GM21717 (cell line): ENCODE data around the gene PDGFRB.

Experiments used
- ATAC-seq: cut with Tn5 transposase; IDR thresholded peaks from one replicate; pipeline ENCODE4 v1.9.1; 2021; ENCODE audit warnings: mild to moderate bottlenecking, moderate library complexity; ENCODE audit not compliant: unreplicated experiment

The PDGFRB gene

GRCh38 chr5:150155258-150156026 lies at the start of gene PDGFRB:
PDGFRB (minus strand) TSS chr5:150155845; CDS start chr5:150137047, 18,798 bp downstream.
- no peak for ATAC-seq

GRCh38 chr5:150204590-150204960 lies 48.9 kb upstream of the PDGFRB start:
- no peak for ATAC-seq

- no peak for ATAC-seq
Measured at GRCh38 chr5:150203832-150204589, 48.4 kb upstream of the PDGFRB start.

- no peak for ATAC-seq
Measured at GRCh38 chr5:150202501-150202900, 46.9 kb upstream of the PDGFRB start.

GRCh38 chr5:150197476-150197875 lies 41.8 kb upstream of the PDGFRB start:
- ATAC-seq = no peak

GRCh38 chr5:150196986-150197385 lies 41.3 kb upstream of the PDGFRB start:
- no peak for ATAC-seq

- no peak for ATAC-seq
Measured at GRCh38 chr5:150196514-150196913, 40.9 kb upstream of the PDGFRB start.

- no peak for ATAC-seq
Measured at GRCh38 chr5:150195736-150196485, 40.3 kb upstream of the PDGFRB start.

GRCh38 chr5:150192462-150192861 lies 36.8 kb upstream of the PDGFRB start:
- ATAC-seq = no peak

- no peak for ATAC-seq
Measured at GRCh38 chr5:150190987-150191386, 35.3 kb upstream of the PDGFRB start.

GRCh38 chr5:150190503-150190979 lies 34.9 kb upstream of the PDGFRB start:
- ATAC-seq = no peak

GRCh38 chr5:150189728-150190502 lies 34.3 kb upstream of the PDGFRB start, which contains the start of gene SLC6A7:
SLC6A7 (plus strand) TSS chr5:150190062; CDS start chr5:150190328, 266 bp downstream.
- ATAC-seq = no peak

GRCh38 chr5:150189326-150189725 lies 33.7 kb upstream of the PDGFRB start:
- ATAC-seq = no peak

- no peak for ATAC-seq
Measured at GRCh38 chr5:150188146-150188842, 32.6 kb upstream of the PDGFRB start.

GRCh38 chr5:150186897-150187296 lies 31.3 kb upstream of the PDGFRB start:
- no peak for ATAC-seq

GRCh38 chr5:150186137-150186536 lies 30.5 kb upstream of the PDGFRB start:
- no peak for ATAC-seq

- ATAC-seq = no peak
Measured at GRCh38 chr5:150184990-150185912, 29.6 kb upstream of the PDGFRB start.

GRCh38 chr5:150184006-150184405 lies 28.4 kb upstream of the PDGFRB start:
- no peak for ATAC-seq

- ATAC-seq = no peak
Measured at GRCh38 chr5:150183436-150183835, 27.8 kb upstream of the PDGFRB start.
